ENCODE results near the gene SLC45A1. TPM values are rescaled to one million over a fixed set of nuclear protein-coding genes. Genes with fewer than 3 reads are reported as not detected.

SLC45A1 gene
- total RNA-seq, 2 donors from 2014 or later: 4.4 to 6.0 TPM

- TF ChIP-seq CTCF (IDR thresholded peaks at IDR 0.05): no peak
- no peak for ATAC-seq (ENCODE audit: insufficient number of reproducible peaks, low FRiP score, low read depth)
- Histone ChIP-seq H3K9me3 (no peaks in the 10 kb centered on the region), H3K27ac (peak overlapping the region; percentile 37 to 50), H3K4me1 (ENCODE audit: control insufficient read depth in 1 of 2, low read depth in 2 of 2) (peaks cover 14 to 17% of the 10 kb centered on the region in 2 donors), H3K27me3 (replicated peaks; ENCODE audit: insufficient read depth) (no peaks in the 10 kb centered on the region), H3K4me3 (no peak overlapping the region), H3K36me3 (no peaks in the 10 kb centered on the region)
- DNase-seq (ENCODE audit: low spot score): no peak
These were observed 24.8 kb upstream of the SLC45A1 start for GRCh38 chr1:8293118-8293517.

GRCh38 chr1:8293641-8294169, 24.2 kb upstream of the SLC45A1 start:
- Histone ChIP-seq H3K9me3 (no peaks in the 10 kb centered on the region), H3K27ac (peak overlapping the region; percentile 37 to 50), H3K4me3 (no peak overlapping the region), H3K4me1 (ENCODE audit: control insufficient read depth in 1 of 2, low read depth in 2 of 2) (peaks cover 14 to 17% of the 10 kb centered on the region in 2 donors), H3K27me3 (replicated peaks; ENCODE audit: insufficient read depth) (no peaks in the 10 kb centered on the region), H3K36me3 (no peaks in the 10 kb centered on the region)
- DNase-seq (ENCODE audit: low spot score) (no peak), ATAC-seq (ENCODE audit: insufficient number of reproducible peaks, low FRiP score, low read depth) (no peak)
- no peak for TF ChIP-seq CTCF (IDR thresholded peaks at IDR 0.05)

- no peaks in the 10 kb centered on the region for H3K9me3 ChIP-seq
- H3K4me1 ChIP-seq (ENCODE audit: control insufficient read depth in 1 of 2, low read depth in 2 of 2): peaks cover 14 to 17% of the 10 kb centered on the region in 2 donors
- no peaks in the 10 kb centered on the region for H3K36me3 ChIP-seq
- TF ChIP-seq CTCF (IDR thresholded peaks at IDR 0.05): no peak
- ATAC-seq (ENCODE audit: insufficient number of reproducible peaks, low FRiP score, low read depth) (no peak), DNase-seq (ENCODE audit: low spot score) (no peak)
- no peak overlapping the region for H3K4me3 ChIP-seq
- no peaks in the 10 kb centered on the region for H3K27me3 ChIP-seq (replicated peaks; ENCODE audit: insufficient read depth)
- peak overlapping the region; percentile 37 to 50 for H3K27ac ChIP-seq
These were observed 23.7 kb upstream of the SLC45A1 start for GRCh38 chr1:8294170-8294697.

- Histone ChIP-seq H3K9me3 (no peaks in the 10 kb centered on the region), H3K4me3 (no peak overlapping the region), H3K4me1 (ENCODE audit: control insufficient read depth in 1 of 2, low read depth in 2 of 2) (peaks cover 14 to 17% of the 10 kb centered on the region in 2 donors), H3K36me3 (no peaks in the 10 kb centered on the region), H3K27me3 (replicated peaks; ENCODE audit: insufficient read depth) (no peaks in the 10 kb centered on the region), H3K27ac (no peak overlapping the region)
- ATAC-seq (ENCODE audit: insufficient number of reproducible peaks, low FRiP score, low read depth) (no peak), DNase-seq (ENCODE audit: low spot score) (no peak)
- no peak for TF ChIP-seq CTCF (IDR thresholded peaks at IDR 0.05)
These were observed 20.7 kb upstream of the SLC45A1 start for GRCh38 chr1:8297245-8297644.

- Histone ChIP-seq H3K27ac (peak overlapping the region in 1 of 2 donors; percentile 19), H3K27me3 (replicated peaks; ENCODE audit: insufficient read depth) (no peaks in the 10 kb centered on the region), H3K9me3 (no peaks in the 10 kb centered on the region), H3K4me3 (no peak overlapping the region), H3K4me1 (ENCODE audit: control insufficient read depth in 1 of 2, low read depth in 2 of 2) (peaks cover 5 to 20% of the 10 kb centered on the region in 2 donors), H3K36me3 (no peaks in the 10 kb centered on the region)
- TF ChIP-seq CTCF (IDR thresholded peaks at IDR 0.05): no peak
- ATAC-seq (ENCODE audit: insufficient number of reproducible peaks, low FRiP score, low read depth): no peak
- no peak for DNase-seq (ENCODE audit: low spot score)
These were observed 18.0 kb upstream of the SLC45A1 start for GRCh38 chr1:8299963-8300362.
